H1 (cell line): ENCODE data around the gene PRAMEF33.
"Not testable (repeated sequence)": the region's sequence is repeated elsewhere in the genome, so short reads cannot be mapped to it uniquely, and the experiment has no call there.

Experiments
- BCL11A ChIP-seq, 2 experiments: IDR thresholded peaks; one replicate each; pipeline ENCODE4 v1.6.1; 2011; ENCODE audit warnings: low read depth in 2 of 2, low read length in 2 of 2, mild to moderate bottlenecking in 2 of 2
- CBX5 ChIP-seq: fragments of 300-800, 300-1000 bp; sonication (generic); IDR thresholded peaks from 2 replicates; pipeline ENCODE4 v1.7.1; 2016; ENCODE audit warnings: antibody characterized with exemption, low read length, low read depth
- CBX8 ChIP-seq: fragments of 300-800, 300-1000 bp; sonication (generic); IDR thresholded peaks from 2 replicates; pipeline ENCODE4 v1.7.1; 2016; ENCODE audit warnings: low read depth, low read length, borderline replicate concordance
- CHD1 ChIP-seq: IDR thresholded peaks from 2 replicates; pipeline ENCODE4 v1.6.1; 2012; ENCODE audit warnings: low read depth, low read length, improper control_type of control experiment
- CTCF ChIP-seq, 3 experiments: IDR thresholded peaks; 1 replicate in 2 of 3; 2 replicates in 1 of 3; pipeline versions ENCODE4 v1.5.1 to v1.6.1; 2011; ENCODE audit warnings: low read length in 3 of 3, mild to moderate bottlenecking in 3 of 3, inconsistent platforms in 2 of 3, low read depth in 1 of 3, moderate library complexity in 1 of 3; ENCODE audit not compliant: insufficient read depth in 1 of 3; ENCODE audit errors: control extremely low read depth in 1 of 3
- EZH2 ChIP-seq: fragments of 200-600 bp; sonication (generic); IDR thresholded peaks from 2 replicates; pipeline ENCODE4 v1.7.1; 2012; ENCODE audit warnings: low read depth, mild to moderate bottlenecking, moderate library complexity, low read length, inconsistent platforms; ENCODE audit not compliant: severe bottlenecking
- MAFK ChIP-seq: IDR thresholded peaks from 2 replicates; pipeline ENCODE4 v1.6.1; 2012; ENCODE audit warnings: low read depth, mild to moderate bottlenecking, improper control_type of control experiment, low read length
- POLR2A ChIP-seq, 2 experiments: IDR thresholded peaks; 1 replicate in 1 of 2; 2 replicates in 1 of 2; pipeline ENCODE4 v1.6.1; 2011; ENCODE audit warnings: low read depth in 2 of 2, low read length in 2 of 2, mild to moderate bottlenecking in 2 of 2; ENCODE audit errors: control extremely low read depth in 1 of 2
- POLR2AphosphoS5 ChIP-seq: IDR thresholded peaks from 2 replicates; pipeline ENCODE4 v1.6.1; 2011; ENCODE audit warnings: low read depth, low read length
- RBBP5 ChIP-seq: IDR thresholded peaks from 2 replicates; pipeline ENCODE4 v1.7.1; 2012; ENCODE audit warnings: low read depth, mild to moderate bottlenecking, inconsistent platforms, low read length, moderate library complexity, borderline replicate concordance
- USF2 ChIP-seq: IDR thresholded peaks from 2 replicates; pipeline ENCODE4 v1.6.1; 2011; ENCODE audit warnings: low read length, improper control_type of control experiment
- ZNF274 ChIP-seq: IDR thresholded peaks from 2 replicates; pipeline ENCODE4 v1.7.0; 2012; ENCODE audit warnings: low read length, borderline replicate concordance; ENCODE audit errors: extremely low read depth

- not testable (repeated sequence) for TF ChIP-seq MAFK; CTCF (IDR thresholded peaks at IDR 0.05; ENCODE audit: control extremely low read depth in 1 of 3, insufficient read depth in 1 of 3, low read depth in 1 of 3, low read length in 3 of 3); CBX5; CBX8; EZH2; POLR2A (IDR thresholded peaks at IDR 0.05; ENCODE audit: control extremely low read depth in 1 of 2, low read depth in 2 of 2, low read length in 2 of 2); POLR2AphosphoS5; BCL11A (IDR thresholded peaks at IDR 0.05; ENCODE audit: low read depth in 2 of 2, low read length in 2 of 2); RBBP5; ZNF274; CHD1; USF2
These were observed 49.4 kb upstream of the PRAMEF33 start, which contains the start of gene PRAMEF5 for GRCh38 chr1:13253898-13254297.
